HL-60 (cell line): Measurements from ENCODE around the gene OR51B4.

Experiments
- CTCF ChIP-seq: IDR thresholded peaks from one replicate; pipeline ENCODE4 v1.5.1; 2011; ENCODE audit warnings: low read length, control low read depth, inconsistent platforms; ENCODE audit not compliant: insufficient read depth
- POLR2AphosphoS5 ChIP-seq: IDR thresholded peaks from 2 replicates; pipeline ENCODE4 v1.6.1; 2012; ENCODE audit warnings: low read depth

- TF ChIP-seq CTCF: no peak
- no peak for TF ChIP-seq POLR2AphosphoS5
Observed at GRCh38 chr11:5251746-5252145, 50.0 kb downstream of the OR51B4 start.
